NCI-H1436 treated with DMSO at 0.1 percent for 48 hours (cell line): ENCODE results near the gene LMNTD2.
"Not testable (repeated sequence)": the region's sequence is repeated elsewhere in the genome, so short reads cannot be mapped to it uniquely, and the experiment has no call there.

Source experiments
- DNase-seq: peaks from one replicate; lab custom pipeline; 2025; lab: John Stamatoyannopoulos, UW

LMNTD2 gene

DNA sequence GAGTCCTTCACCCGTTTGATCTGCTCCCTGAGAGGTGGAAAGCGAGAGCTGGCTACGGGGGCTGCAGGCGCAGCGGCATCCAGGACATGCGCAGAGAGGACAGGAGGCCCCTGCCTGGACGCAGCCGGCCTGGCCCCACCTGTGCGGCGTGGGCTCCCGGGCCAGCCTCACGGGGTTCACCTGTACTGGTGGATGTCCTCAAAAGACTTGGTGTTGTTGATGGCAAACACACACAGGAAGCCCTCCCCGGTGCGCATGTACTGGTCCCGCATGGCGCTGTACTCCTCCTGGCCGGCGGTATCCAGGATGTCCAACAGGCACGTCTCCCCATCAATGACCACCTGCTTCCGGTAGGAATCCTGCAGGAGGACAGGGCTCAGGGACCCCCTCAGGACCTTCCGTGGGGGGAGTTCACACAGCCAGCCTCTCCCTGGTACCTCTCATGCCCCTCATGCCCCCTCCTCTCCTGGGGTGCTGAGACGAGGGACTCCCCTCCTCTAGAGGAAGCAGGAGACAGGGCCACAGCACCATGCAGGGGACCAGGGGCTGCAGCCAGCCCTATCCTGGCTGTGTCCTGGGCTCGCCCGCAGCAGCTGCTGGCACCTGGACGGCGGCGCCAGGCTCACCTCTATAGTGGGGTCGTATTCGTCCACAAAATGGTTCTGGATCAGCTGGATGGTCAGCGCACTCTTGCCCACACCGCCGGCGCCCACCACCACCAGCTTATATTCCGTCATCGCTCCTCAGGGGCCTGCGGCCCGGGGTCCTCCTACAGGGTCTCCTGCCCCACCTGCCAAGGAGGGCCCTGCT, 26.7 kb downstream of the LMNTD2 start:
- DNase-seq, result no peak

DNA sequence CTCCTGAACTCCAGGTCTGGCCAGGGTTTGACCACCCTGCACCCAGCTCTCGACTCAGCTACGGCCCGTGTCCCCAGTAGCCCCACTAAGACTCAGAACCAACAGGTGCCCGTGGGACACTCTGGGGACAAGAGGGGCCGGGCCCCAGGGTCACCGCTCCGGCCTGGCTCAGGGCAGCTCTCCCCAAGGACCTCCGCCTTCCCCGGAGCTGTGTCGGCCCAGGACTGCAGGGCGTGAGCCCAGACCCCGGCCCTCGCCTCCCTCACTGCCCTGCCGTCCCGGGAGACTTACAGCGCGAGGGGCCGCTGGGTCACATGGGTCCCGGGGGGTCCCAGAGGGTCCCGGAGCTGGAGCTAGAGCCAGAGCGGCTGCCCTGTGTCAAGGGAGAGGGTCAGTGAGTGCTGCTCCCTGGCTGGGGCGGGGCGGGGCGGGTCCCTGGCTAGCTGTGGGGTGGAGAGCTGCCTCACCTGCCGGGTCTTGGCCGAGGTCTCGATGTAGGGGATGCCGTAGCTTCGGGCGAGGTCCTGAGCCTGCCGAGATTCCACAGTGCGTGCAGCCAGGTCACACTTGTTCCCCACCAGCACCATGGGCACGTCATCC, 27.5 kb downstream of the LMNTD2 start:
- DNase-seq, result no peak

DNA sequence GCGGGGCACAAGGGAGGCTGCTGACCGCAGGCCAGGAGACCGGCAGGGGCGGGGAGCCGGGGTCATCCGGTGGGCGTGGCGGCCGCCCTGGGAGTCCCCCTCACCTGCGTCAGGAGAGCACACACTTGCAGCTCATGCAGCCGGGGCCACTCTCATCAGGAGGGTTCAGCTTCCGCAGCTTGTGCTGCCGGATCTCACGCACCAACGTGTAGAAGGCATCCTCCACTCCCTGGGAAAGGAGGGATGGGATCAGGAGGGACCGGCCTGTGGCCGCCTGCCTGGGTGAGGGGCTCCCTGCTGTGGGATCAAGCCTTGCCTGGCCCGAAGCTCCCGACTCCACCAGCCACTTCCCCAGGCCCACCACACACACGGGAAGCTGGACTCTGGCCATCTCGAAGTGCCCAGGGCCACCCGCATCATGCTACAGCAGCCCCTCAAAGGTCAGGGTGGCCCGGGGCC, 28.0 kb downstream of the LMNTD2 start:
- DNase-seq, result no peak

DNA sequence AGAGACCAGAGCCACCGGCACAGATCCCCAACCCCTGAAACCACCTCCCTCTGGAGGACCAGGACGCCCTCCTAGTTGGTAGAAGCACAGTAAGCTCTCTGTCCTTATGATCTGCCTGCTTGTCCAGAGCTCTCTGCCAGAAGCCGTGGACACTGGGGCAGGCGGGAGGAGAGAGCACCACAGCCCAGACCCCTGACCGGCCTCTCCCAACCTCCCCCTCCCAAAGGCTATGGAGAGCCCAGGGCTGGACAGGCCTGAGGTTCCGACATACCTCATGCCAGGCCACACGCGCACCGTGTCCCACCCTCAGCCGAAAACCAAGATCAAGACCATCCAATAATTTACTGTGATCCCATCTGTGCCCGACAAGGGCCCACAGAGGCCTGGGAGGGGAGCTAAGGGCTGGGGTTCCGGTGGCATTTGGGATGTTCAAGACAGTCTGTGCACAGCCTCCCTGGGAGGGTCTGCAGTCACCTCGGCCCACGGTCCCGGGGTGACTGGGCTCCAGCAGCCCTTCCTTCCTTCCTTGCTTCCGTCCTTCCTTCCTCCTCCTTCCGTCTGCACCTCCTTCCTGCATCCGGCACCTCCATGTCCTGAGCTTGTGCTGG, 28.5 kb downstream of the LMNTD2 start:
- DNase-seq, result no peak

DNA sequence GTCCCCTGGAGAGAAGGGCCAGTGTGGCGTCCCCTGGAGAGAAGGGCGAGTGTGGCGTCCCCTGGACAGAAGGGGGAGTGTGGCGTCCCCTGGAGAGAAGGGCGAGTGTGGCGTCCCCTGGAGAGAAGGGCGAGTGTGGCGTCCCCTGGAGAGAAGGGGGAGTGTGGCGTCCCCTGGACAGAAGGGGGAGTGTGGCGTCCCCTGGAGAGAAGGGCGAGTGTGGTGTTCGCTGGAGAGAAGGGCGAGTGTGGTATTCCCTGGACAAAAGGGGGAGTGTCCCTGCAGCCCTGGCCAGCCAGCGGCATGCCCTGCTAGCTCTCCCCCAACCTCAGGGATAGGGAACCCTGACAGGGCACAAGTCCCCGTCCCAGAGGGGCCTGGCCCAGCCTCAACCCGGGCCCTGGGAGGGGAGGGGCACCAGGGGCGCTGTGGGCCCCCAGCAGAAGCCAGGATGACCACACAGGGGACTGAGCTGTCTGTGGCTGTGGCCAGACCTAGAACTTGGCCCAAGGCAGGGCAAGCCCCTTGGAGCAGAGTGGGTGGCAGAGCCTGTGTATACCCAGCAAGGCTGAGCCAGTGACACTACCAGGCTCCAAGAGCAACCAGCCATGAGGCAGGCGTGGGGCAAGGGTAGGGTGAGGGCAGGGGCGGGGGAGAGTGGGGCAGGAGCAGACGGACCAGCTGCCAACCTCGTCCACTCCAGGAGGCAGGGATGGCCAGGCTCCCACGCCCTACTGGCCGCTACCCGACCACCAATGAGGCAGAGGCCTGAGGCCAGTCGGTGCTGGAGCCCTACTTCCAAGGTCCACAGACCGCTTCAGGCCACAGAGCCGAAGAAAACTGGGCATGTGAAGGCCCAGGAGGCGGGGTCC, 29.3 kb downstream of the LMNTD2 start:
- no peak for DNase-seq

DNA sequence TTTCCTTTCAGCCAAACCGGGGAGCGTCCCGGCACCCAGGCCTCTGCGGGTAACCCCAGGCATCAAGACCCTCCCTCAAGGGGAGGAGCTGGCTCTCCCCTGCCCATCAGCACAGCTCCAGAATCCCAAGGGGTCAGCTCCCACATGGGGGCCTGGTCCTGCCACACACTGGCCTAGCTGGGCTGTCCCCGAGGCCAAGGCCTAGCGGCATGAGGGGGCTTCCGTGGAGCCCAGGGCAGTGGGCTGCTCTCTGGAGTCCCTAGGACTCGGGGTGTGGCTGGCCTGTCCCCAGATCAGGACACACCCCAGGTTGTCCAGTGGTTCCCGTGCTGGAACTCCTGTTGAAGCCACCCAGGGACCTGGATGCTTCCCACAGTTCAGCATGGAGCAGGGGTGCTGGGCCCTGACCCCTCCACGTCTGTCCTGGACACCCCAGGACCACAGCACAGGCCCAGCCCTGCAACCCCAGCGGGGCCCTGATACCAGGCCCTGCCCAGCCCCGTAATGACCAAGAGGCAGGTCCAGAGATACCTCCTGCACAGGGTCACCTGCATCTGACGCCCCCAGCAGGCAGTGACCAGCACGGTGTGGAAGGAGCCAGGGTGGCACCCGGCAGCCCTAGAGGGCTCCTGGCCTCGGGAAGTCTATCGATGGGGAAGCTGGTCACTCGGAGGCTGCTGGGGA, 30.7 kb downstream of the LMNTD2 start:
- no peak for DNase-seq

DNA sequence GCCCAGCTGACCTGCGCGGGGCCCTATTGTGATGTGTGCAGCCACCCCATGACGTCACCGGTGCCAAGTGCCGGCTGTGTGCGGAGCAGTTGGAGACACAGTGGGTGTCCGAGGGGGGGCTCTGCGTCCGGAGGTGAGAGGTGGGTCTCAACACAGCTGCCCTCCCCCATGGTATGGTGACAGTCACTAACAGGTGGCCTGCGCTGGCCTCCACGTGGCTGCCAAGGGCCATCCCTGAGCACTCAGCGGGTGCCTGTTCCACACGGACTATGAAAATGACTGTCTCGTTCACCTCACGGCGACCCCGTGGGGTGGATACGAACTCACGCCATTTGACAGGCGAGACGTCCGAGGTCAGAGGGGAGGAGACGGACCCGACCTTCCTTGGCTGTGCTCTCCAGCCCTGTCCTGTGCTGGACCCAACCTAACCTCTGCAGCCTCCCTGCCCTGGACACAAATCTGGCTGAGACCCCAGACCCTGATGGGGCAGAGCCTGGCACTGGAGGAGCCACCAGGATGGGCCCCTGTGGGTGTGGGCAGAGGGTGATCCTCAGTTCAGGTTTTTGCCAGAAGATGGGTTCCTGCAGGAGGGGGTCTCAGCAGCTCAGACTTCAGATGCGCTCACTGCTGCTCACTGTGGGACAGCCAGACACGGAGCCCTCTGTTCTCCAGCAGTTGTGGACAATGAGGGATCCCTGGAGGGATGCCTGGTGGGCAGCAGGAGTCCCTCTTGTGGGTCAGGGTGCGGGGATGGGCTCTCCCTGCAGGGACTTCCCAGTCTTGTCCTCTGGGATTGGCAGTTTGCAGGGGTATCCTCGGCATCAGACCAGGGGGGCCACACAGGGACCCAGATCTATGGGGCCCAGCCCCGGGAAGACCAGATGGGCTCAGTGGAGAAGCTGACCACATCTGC, 31.5 kb downstream of the LMNTD2 start:
- DNase-seq, result no peak

DNA sequence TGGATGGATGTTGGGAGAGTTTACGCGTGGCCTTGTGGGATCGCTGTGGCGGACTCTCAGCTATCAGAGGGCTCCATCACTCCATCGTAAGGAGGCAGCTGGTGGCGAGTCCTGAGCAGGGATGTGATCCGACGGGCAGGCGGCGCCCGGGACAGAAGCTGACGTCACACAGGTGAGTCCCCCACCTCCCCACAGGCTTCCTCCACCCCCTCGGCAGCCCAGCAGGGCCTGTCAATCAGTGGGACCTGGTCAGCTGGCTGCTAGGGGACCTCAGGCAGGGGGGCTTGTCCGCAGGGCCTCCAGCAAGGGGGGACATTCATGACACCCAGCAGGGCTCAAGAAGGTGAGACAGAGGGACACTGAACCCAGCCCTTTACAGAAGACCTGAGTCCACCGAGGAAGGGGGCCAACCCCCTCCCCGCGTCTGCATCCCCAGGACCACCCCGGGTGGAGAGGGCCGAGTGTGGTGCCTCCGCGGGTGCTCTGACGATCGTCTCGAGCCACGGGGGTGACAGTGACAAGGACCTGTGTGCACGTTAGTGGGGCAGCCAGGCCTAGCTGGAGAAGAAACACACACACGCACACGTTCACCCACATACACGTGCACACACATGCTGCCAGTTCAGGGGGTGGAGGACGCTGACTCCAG, 32.2 kb downstream of the LMNTD2 start:
- no peak for DNase-seq

DNA sequence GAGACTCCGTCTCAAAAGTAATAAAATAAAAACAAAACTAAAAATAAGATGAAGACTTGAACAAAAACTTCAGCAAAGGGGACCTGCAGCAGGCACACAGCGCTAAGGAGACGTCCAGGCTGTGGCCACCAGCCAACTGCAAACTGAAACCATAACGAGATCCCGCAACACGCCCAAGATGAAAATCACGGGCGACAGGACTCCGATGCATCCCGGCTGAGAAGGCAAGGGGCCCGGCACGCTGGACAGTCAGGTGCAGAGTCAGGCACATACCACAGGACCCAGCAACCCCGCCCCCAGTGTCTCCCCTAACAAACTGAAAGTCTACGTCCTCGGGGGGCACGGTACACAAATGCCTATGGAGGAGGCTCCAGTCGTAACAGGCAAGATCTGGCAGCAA, 34.3 kb downstream of the LMNTD2 start:
- no peak for DNase-seq

DNA sequence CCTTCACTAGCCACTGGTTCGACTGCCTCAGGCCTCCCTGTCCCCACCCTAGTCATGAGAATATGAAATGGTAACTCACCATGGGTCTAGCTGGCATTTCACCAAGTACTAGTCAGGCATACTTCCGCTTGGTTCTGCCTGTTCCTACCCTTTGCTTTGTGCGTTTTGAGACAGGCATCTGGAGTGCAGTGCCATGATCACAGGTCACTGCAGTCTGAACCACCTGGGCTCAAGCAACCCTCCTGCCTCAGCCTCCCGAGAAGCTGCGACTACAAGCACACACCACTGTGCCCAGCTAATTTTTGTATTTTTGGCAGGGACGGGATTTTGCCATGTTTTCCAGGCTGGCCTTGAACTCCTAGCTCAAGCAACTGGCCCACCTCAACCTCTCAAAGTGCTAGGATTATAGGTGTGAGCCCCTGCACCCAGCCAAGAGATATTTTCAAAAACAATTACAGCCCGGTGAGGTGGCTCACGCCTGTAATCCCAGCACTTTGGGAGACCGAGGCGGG, 39.3 kb downstream of the LMNTD2 start:
- DNase-seq, result no peak

DNA sequence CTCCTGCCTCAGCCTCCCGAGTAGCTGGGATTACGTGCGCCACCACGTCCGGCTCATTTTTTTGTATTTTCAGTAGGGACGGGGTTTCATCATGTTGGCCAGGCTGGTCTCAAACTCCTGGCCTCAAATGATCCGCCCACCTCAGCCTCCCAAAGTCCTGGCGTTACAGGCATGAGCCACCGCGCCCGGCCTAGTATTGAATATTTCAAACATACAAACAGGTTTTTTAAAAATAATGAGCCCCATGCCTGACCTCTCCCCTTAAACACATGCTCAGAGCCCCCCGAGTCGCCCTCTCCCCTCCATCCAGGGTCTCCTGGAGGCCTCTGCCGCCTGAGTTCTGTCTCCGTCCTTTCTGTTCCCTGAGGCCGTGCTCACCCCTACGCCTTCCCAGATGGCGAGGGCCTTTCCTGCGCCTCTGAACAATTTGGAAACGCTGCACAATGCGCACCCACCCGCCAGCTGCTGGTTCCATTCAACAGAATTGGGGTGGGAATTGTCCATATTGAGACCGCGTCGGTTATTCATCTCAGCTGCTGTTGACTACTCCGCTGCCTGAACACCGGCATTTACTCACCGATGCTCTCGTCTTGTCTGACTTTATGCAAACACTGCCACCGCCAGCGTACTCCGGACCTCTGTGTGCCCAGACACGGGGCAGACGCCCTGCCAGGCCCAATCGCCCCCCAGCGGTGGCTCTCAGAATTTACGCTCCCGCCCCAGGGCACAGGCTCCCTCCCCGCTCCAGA, 39.9 kb downstream of the LMNTD2 start:
- no peak for DNase-seq

DNA sequence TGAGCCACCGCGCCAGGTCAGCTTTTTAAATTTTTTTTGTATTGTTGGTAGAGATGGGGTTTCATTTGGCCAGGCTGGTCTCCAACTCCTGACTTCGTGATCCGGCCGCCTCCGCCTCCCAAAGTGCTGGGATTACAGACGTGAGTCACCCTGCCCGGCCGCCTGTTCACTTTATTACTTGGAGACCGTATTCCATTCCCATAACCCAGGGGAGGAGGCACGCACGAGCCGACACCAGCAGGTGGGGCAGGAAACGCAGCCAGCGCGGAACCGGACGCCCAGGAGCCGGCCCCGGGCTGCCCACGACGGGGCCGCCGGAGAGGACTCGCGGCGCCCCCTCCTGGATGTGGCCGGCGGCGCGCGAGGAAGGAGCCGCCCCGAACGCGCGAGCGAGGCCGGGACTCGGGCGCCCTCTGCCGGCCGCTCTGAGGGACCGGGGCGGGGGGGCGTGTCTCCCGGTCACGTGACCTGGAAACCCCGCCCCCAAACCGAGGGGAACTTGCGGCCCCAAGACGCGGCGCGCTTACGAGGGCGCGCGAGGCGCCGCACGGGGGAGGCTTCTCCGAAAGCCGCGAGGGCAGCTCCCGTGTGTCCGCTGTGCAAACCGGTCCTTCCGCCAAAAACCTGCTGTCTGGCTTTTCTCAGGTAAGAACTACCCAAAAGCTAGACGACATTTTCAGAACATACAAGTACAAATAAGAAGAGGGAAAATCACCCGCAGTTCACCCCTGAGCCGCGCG, 41.9 kb downstream of the LMNTD2 start:
- DNase-seq, result no peak

DNA sequence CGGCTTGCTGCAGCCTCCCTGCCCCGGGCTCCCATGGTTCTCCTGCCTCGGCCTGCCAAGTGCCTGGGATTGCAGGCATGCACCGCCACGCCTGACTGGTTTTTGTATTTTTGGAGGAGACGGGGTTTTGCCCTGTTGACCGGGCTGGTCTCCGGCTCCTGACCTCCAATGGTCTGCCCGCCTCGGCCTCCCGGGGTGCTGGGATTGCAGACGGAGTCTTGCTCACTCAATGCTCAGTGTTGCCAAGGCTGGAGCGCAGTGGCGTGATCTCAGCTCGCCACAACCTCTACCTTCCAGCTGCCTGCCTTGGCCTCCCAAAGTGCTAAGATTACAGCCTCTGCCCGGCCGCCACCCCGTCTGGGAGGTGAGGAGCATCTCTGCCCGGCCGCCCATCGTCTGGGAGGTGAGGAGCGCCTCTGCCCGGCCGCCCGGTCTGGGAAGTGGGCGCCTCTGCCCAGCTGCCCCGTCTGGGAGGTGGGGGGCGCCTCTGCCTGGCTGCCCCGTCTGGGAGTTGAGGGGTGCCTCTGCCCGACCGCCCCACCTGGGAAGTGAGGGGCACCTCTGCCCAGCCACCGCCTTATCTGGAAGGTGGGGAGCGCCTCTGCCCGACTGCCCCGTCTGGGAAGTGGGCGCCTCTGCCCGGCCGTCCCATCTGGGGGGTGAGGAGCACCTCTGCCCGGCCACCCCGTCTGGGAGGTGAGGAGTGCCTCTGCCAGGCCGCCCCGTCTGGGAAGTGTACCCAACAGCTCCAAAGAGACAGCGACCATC, 43.4 kb downstream of the LMNTD2 start:
- DNase-seq, result not testable (repeated sequence)

DNA sequence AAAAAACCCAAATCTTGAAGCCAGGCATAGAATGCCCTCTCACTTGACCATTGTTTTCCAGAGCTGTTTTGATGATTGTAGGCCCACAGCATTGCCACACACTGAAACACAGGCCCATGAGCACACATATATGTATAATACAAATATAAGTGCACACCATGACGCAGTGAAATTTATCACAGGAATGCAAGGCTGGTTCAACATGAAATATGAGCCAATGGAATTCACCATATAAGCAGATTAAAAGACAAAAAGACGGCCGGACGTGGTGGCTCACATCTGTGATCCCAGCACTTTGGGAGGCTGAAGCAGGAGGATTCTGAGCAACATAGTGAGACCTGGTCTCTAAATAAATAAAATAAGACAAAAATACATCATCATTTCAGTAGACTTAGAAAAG, 44.1 kb downstream of the LMNTD2 start:
- DNase-seq, result no peak

DNA sequence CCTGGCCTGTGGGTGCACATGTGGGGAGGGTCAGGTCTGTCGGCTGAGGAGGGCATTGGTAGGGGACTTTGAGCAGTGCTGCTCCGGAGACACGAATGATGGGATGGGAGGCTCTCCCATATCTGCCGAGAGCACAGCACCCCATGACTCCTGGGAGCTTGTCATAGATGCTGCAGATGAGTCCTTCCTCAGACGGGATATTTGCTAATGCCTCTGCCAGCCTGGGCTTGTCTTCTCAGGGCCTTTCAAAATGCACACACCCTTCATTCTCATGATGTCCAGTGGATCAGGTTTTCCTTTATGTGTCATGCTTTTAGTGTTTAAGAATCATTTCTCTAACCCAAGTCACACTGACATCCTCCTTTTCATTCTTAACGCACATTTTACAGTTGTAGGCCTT, 45.4 kb downstream of the LMNTD2 start:
- no peak for DNase-seq

DNA sequence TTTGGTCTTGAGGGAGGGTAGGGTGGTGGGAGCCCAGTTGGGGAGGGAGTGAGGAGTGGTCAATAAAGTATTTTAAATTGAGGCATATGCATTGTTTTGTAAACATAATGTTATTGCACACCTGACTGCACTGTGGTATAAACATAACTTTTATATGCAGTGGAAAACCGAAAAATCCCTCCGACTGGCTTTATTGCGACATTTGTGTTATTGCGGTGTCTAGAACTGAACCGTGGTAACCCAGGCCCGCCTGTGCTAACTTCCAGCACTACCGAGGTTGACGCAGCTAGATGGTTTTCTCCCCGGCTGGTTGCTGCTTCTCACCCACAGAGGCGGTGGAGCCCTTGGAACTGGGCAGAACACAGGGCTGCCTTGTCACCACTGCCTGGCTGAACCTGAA, 45.9 kb downstream of the LMNTD2 start:
- DNase-seq, result no peak

DNA sequence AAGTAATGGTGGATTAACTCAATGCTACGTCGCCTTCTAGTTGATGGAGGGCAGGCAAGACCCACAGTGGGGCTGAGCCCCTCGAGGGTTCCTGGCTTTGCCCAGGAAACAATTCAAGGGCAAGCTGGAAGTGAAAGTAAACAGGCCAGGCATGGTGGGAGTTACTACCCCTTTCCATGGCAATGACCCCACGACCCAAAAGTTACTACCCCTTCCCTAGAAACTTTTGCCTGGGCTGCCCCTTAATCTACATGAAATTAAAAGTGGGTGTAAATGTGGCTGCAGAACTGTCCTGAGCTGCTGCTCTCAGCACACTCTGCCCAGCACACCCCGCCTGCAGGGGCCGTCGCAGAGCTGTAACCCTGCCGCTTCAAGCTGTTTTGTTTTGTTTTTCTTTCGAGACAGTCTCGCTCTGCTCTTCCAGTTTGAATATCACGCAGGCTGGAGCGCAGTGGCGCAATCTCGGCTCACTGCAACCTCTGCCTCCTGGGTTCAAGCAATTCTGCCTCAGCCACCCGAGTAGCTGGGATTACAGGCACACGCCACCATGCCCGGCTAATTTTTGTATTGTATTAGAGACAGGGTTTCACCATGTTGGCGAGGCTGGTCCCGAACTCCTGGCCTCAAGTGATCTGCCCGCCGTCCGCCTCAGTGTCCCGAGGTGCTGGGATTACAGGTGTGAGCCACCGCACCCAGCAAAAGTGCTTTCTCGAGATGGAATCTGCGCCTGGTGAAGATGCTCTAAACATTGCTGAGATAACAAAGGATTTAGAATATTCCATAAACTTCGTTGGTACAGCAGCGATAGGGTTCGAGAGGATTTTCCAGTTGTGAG, 47.6 kb downstream of the LMNTD2 start:
- DNase-seq, result no peak
